HepG2 (cell line): ENCODE measurements around the gene AKAP10. TPM values are rescaled to one million over a fixed set of nuclear protein-coding genes. Genes with fewer than 3 reads are reported as not detected.
A peak's percentile ranks its signal among the peaks of the same experiment; 100 is the strongest.

Experiments
- BRD4 ChIP-seq: sonication (generic); formaldehyde crosslinking; IDR thresholded peaks from 2 replicates; pipeline ENCODE4 v1.4.0; 2020; ENCODE audit warnings: missing genetic modification reagents
- EZH2 ChIP-seq: conservative IDR thresholded peaks from 2 replicates; pipeline ENCODE4 v1.6.1; 2012; ENCODE audit warnings: mild to moderate bottlenecking, low read depth, low read length, moderate library complexity
- HOXA5 ChIP-seq: sonication (generic); formaldehyde crosslinking; IDR thresholded peaks from 2 replicates; pipeline ENCODE4 v1.4.0; 2020; ENCODE audit warnings: missing genetic modification reagents
- ISX ChIP-seq: sonication (generic); formaldehyde crosslinking; conservative IDR thresholded peaks from 2 replicates; pipeline ENCODE4 v1.5.0; 2020; ENCODE audit warnings: missing genetic modification reagents
- NFATC3 ChIP-seq: sonication (generic); formaldehyde crosslinking; IDR thresholded peaks from 2 replicates; pipeline ENCODE4 v1.5.1; 2020; ENCODE audit warnings: mild to moderate bottlenecking, missing genetic modification reagents
- RBFOX2 ChIP-seq: fragments of 200-400 bp; formaldehyde crosslinking; IDR thresholded peaks from 2 replicates; pipeline ENCODE4 v1.6.1; 2017; ENCODE audit warnings: low read depth, mild to moderate bottlenecking, low read length
- TCF7L2 ChIP-seq: IDR thresholded peaks from 2 replicates; pipeline ENCODE4 v1.6.1; 2011; ENCODE audit warnings: mild to moderate bottlenecking, low read depth, low read length, moderate library complexity
- XRCC5 ChIP-seq: fragments of 200-400 bp; formaldehyde crosslinking; optimal IDR thresholded peaks from 2 replicates; pipeline ENCODE3; 2017; ENCODE audit warnings: mild to moderate bottlenecking, low read length
- ZEB1 ChIP-seq: IDR thresholded peaks from 2 replicates; pipeline ENCODE4 v1.6.1; 2012; ENCODE audit warnings: mild to moderate bottlenecking, low read depth, inconsistent platforms; ENCODE audit not compliant: insufficient replicate concordance
- ZFP62 ChIP-seq: sonication (generic); formaldehyde crosslinking; IDR thresholded peaks from 2 replicates; pipeline ENCODE4 v1.4.0; 2020; ENCODE audit warnings: missing genetic modification reagents
- ZNF430 ChIP-seq: sonication (generic); formaldehyde crosslinking; IDR thresholded peaks from 2 replicates; pipeline ENCODE4 v1.9.0; 2021; ENCODE audit warnings: mild to moderate bottlenecking, missing genetic modification reagents
- ZNF432 ChIP-seq: sonication (generic); formaldehyde crosslinking; IDR thresholded peaks from 2 replicates; pipeline ENCODE4 v1.5.0; 2020; ENCODE audit warnings: missing genetic modification reagents, mild to moderate bottlenecking, borderline replicate concordance
- ZNF749 ChIP-seq: sonication (generic); formaldehyde crosslinking; IDR thresholded peaks from 2 replicates; pipeline ENCODE4 v1.8.0; 2022; ENCODE audit warnings: mild to moderate bottlenecking, missing genetic modification reagents, moderate library complexity, borderline replicate concordance
- ZNF766 ChIP-seq: sonication (generic); formaldehyde crosslinking; IDR thresholded peaks from 2 replicates; pipeline ENCODE4 v1.5.0; 2020; ENCODE audit warnings: missing genetic modification reagents, borderline replicate concordance
- ZNF792 ChIP-seq: IDR thresholded peaks from 2 replicates; pipeline ENCODE4 v1.6.1; 2016
- polyA plus RNA-seq, 8 experiments: library from polyadenylated mRNA; depleted of rRNA in 3 of 8; stranded (reverse) in 7 of 8; unstranded in 1 of 8; fragments of >200 nt; fragmentation: Illumina TruSeq in 4 of 8; extraction: Trizol in 4 of 8; gene quantifications; 2 replicates each; pipeline versions ENCODE4 v1.2.1 to v1.2.3, GENCODE V29; 2011 to 2016; ENCODE audit warnings: low read depth in 4 of 8, missing spikeins in 1 of 8, mixed read lengths in 1 of 8; ENCODE audit not compliant: insufficient read depth in 1 of 8
- total RNA-seq, 5 experiments: library from RNA; depleted of rRNA; stranded (reverse); fragments of >200 nt; fragmentation: Illumina TruSeq; extraction: Trizol; gene quantifications; 2 replicates each; pipeline ENCODE4 v1.2.3, GENCODE V29; 2016; ENCODE audit warnings: low read depth in 1 of 5
- TF ChIP-seq, protein P1 (sequence below): sonication (generic); formaldehyde crosslinking; IDR thresholded peaks from 2 replicates; pipeline ENCODE4 v1.4.0; 2020; ENCODE audit warnings: mild to moderate bottlenecking, low read depth, missing genetic modification reagents
- TF ChIP-seq, protein P2 (sequence below): sonication (generic); formaldehyde crosslinking; IDR thresholded peaks from 2 replicates; pipeline ENCODE4 v1.5.0; 2020; ENCODE audit warnings: missing genetic modification reagents, mild to moderate bottlenecking, borderline replicate concordance
- TF ChIP-seq, protein P3 (sequence below): sonication (generic); formaldehyde crosslinking; IDR thresholded peaks from 2 replicates; pipeline ENCODE4 v1.4.0; 2020; ENCODE audit warnings: mild to moderate bottlenecking, missing genetic modification reagents
- TF ChIP-seq, protein P4 (sequence below): sonication (generic); formaldehyde crosslinking; IDR thresholded peaks from 2 replicates; pipeline ENCODE4 v1.4.0; 2020; ENCODE audit warnings: mild to moderate bottlenecking, missing genetic modification reagents
- TF ChIP-seq, protein P5 (sequence below): sonication (generic); formaldehyde crosslinking; IDR thresholded peaks from 2 replicates; pipeline ENCODE4 v1.5.1; 2020; ENCODE audit warnings: mild to moderate bottlenecking, moderate library complexity, missing genetic modification reagents
- TF ChIP-seq, protein P6 (sequence below): sonication (generic); formaldehyde crosslinking; IDR thresholded peaks from 2 replicates; pipeline ENCODE4 v1.4.0; 2020; ENCODE audit warnings: mild to moderate bottlenecking, missing genetic modification reagents
- TF ChIP-seq, protein P7 (sequence below): sonication (generic); formaldehyde crosslinking; IDR thresholded peaks from 2 replicates; pipeline ENCODE4 v1.8.0; 2022; ENCODE audit warnings: missing genetic modification reagents, mild to moderate bottlenecking, moderate library complexity, borderline replicate concordance

AKAP10 gene
- total and polyA plus RNA-seq, 2 of the 13 experiments (the other 11 are each of a cell fraction or from before 2014, with no cell fraction given): 17.6 to 21.7 TPM

DNA sequence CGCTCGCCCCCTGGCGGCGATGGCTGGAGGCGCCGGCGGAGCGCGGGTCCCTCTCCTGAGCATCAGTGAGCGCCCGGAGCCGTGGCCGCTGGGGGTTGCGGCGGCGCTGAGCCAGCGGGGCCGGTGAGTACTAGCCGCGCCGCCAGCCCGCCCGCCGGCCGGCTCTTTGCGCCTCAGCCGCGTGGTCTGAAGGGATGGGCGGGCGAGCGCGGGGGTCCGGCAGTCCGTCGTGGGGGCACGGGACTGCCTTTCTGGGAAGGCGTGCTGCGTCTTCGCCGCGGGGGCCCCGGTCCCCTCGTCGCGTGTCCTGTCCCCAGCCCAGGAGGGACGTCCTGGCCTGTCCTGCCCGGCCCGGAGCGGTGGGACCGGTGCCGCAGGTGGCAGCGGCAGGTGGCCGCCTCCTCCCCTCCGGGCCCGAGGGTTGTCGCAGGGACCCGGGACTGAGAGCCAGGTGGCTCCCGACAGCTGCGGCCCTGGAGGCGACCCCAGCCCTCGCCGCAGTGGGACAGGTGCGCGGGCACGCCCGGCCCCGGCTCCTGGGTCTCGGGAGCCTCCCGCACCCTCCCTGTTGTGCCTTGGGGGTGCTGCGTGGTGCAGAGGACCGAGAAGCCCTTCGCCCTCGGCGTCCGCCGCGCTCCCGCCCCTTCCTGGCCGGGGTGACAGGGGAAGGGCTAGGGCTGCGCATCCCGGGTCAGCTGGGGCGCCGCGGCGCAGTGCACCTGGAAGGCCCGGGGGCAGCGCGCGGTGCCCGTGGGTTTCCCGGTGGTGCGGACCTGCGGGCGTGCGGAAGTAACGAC lies 31.9 kb upstream of the AKAP10 start, which contains the start of gene SPECC1 (continued):
- TF ChIP-seq ZEB1 (no peak), BRD4 (CRISPR knock-in tag) (no peak), ZNF432 (no peak), ZNF430 (CRISPR knock-in tag) (no peak), ZNF749 (CRISPR knock-in tag) (0 out of 2 replicates have a peak, but pooled peaks have one; percentile 2), HOXA5 (CRISPR knock-in tag) (no peak), RBFOX2 (no peak), TCF7L2 (no peak), ZNF766 (CRISPR knock-in tag) (no peak), ZFP62 (CRISPR knock-in tag) (no peak), XRCC5 (peak; percentile 40), EZH2 (no peak), NFATC3 (CRISPR knock-in tag) (no peak), ZNF792 (no peak), ISX (CRISPR knock-in tag) (no peak)
- TF ChIP-seq, protein P1, sequence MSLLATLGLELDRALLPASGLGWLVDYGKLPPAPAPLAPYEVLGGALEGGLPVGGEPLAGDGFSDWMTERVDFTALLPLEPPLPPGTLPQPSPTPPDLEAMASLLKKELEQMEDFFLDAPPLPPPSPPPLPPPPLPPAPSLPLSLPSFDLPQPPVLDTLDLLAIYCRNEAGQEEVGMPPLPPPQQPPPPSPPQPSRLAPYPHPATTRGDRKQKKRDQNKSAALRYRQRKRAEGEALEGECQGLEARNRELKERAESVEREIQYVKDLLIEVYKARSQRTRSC (CRISPR knock-in tag): no peak
- TF ChIP-seq, protein P2, sequence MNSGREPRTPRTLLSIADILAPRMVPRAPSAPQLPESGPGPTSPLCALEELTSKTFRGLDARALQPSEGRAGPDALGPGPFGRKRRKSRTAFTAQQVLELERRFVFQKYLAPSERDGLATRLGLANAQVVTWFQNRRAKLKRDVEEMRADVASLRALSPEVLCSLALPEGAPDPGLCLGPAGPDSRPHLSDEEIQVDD (CRISPR knock-in tag): 0 out of 2 replicates have a peak, but pooled peaks have one; percentile 64
- TF ChIP-seq, protein P3, sequence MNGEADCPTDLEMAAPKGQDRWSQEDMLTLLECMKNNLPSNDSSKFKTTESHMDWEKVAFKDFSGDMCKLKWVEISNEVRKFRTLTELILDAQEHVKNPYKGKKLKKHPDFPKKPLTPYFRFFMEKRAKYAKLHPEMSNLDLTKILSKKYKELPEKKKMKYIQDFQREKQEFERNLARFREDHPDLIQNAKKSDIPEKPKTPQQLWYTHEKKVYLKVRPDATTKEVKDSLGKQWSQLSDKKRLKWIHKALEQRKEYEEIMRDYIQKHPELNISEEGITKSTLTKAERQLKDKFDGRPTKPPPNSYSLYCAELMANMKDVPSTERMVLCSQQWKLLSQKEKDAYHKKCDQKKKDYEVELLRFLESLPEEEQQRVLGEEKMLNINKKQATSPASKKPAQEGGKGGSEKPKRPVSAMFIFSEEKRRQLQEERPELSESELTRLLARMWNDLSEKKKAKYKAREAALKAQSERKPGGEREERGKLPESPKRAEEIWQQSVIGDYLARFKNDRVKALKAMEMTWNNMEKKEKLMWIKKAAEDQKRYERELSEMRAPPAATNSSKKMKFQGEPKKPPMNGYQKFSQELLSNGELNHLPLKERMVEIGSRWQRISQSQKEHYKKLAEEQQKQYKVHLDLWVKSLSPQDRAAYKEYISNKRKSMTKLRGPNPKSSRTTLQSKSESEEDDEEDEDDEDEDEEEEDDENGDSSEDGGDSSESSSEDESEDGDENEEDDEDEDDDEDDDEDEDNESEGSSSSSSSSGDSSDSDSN (CRISPR knock-in tag): peak; percentile 53; the same call in 1 of the 2 replicates
- TF ChIP-seq, protein P4, sequence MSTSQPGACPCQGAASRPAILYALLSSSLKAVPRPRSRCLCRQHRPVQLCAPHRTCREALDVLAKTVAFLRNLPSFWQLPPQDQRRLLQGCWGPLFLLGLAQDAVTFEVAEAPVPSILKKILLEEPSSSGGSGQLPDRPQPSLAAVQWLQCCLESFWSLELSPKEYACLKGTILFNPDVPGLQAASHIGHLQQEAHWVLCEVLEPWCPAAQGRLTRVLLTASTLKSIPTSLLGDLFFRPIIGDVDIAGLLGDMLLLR (CRISPR knock-in tag): no peak
- TF ChIP-seq, protein P5, sequence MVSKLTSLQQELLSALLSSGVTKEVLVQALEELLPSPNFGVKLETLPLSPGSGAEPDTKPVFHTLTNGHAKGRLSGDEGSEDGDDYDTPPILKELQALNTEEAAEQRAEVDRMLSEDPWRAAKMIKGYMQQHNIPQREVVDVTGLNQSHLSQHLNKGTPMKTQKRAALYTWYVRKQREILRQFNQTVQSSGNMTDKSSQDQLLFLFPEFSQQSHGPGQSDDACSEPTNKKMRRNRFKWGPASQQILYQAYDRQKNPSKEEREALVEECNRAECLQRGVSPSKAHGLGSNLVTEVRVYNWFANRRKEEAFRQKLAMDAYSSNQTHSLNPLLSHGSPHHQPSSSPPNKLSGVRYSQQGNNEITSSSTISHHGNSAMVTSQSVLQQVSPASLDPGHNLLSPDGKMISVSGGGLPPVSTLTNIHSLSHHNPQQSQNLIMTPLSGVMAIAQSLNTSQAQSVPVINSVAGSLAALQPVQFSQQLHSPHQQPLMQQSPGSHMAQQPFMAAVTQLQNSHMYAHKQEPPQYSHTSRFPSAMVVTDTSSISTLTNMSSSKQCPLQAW (CRISPR knock-in tag): no peak
- TF ChIP-seq, protein P6, sequence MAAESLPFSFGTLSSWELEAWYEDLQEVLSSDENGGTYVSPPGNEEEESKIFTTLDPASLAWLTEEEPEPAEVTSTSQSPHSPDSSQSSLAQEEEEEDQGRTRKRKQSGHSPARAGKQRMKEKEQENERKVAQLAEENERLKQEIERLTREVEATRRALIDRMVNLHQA (CRISPR knock-in tag): no peak
- TF ChIP-seq, protein P7, sequence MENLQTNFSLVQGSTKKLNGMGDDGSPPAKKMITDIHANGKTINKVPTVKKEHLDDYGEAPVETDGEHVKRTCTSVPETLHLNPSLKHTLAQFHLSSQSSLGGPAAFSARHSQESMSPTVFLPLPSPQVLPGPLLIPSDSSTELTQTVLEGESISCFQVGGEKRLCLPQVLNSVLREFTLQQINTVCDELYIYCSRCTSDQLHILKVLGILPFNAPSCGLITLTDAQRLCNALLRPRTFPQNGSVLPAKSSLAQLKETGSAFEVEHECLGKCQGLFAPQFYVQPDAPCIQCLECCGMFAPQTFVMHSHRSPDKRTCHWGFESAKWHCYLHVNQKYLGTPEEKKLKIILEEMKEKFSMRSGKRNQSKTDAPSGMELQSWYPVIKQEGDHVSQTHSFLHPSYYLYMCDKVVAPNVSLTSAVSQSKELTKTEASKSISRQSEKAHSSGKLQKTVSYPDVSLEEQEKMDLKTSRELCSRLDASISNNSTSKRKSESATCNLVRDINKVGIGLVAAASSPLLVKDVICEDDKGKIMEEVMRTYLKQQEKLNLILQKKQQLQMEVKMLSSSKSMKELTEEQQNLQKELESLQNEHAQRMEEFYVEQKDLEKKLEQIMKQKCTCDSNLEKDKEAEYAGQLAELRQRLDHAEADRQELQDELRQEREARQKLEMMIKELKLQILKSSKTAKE (CRISPR knock-in tag): no peak
